ENCODE results near the gene ZNF710. TPM values are rescaled to one million over a fixed set of nuclear protein-coding genes. Genes with fewer than 3 reads are reported as not detected.

ZNF710 gene
- total RNA-seq, 1 donor from 2014 or later: 3.5 TPM

- no peak for TF ChIP-seq CTCF (IDR thresholded peaks at IDR 0.05)
- intact Hi-C loops (cut with DNase I): no loop called here
- DNase-seq (ENCODE audit: low spot score in 2 of 2): no peak
- no peak overlapping the region for H3K27ac ChIP-seq
- no peak overlapping the region for H3K4me3 ChIP-seq
- H3K4me1 ChIP-seq: peaks cover 0 to 5% of the 10 kb centered on the region in 2 donors
- peaks cover 27 to 52% of the 10 kb centered on the region in 2 donors for H3K36me3 ChIP-seq
- H3K9me3 ChIP-seq: no peaks in the 10 kb centered on the region
- H3K27me3 ChIP-seq: no peaks in the 10 kb centered on the region
Observed at GRCh38 chr15:90078965-90079364, 77.8 kb downstream of the ZNF710 start.

- intact Hi-C loops (cut with DNase I): no loop called here
Observed at GRCh38 chr15:90079619-90080457, 78.7 kb downstream of the ZNF710 start.

DNA sequence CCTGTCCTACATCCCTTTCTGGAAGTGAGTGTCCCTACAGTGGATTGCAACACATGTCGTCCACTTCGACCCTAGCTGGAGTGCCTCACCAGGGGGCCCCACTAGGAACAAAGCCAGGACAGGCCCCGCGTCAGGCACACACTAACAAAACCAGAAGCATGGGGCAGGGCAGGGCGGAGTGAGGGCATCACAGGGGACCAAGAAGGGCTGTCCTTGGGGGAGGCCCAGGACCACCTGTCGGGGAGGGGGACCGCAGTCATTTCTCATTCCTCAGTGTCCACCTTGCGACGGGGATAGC lies 79.3 kb downstream of the ZNF710 start:
- no peak overlapping the region for H3K4me3 ChIP-seq
- intact Hi-C loops (cut with DNase I): no loop called here
- H3K4me1 ChIP-seq: peaks cover 0 to 5% of the 10 kb centered on the region in 2 donors
- DNase-seq (ENCODE audit: low spot score in 2 of 2): no peak
- H3K9me3 ChIP-seq: no peaks in the 10 kb centered on the region
- H3K27ac ChIP-seq: no peak overlapping the region
- H3K27me3 ChIP-seq: no peaks in the 10 kb centered on the region
- H3K36me3 ChIP-seq: peaks cover 36 to 58% of the 10 kb centered on the region in 2 donors
- no peak for TF ChIP-seq CTCF (IDR thresholded peaks at IDR 0.05)

More at GRCh38 chr15:90079619-90080457, 78.7 kb downstream of the ZNF710 start:
- DNase-seq (ENCODE audit: low spot score in 2 of 2): no peak
- Histone ChIP-seq H3K4me3 (no peak overlapping the region), H3K36me3 (peaks cover 34 to 57% of the 10 kb centered on the region in 2 donors), H3K4me1 (peaks cover 0 to 5% of the 10 kb centered on the region in 2 donors), H3K9me3 (no peaks in the 10 kb centered on the region), H3K27me3 (no peaks in the 10 kb centered on the region), H3K27ac (no peak overlapping the region)
- TF ChIP-seq CTCF (IDR thresholded peaks at IDR 0.05): no peak

- Histone ChIP-seq H3K36me3 (peaks cover 37 to 58% of the 10 kb centered on the region in 2 donors), H3K4me3 (no peak overlapping the region), H3K4me1 (peaks cover 0 to 5% of the 10 kb centered on the region in 2 donors), H3K9me3 (no peaks in the 10 kb centered on the region), H3K27me3 (no peaks in the 10 kb centered on the region), H3K27ac (no peak overlapping the region)
- DNase-seq (ENCODE audit: low spot score in 2 of 2): no peak
- no peak for TF ChIP-seq CTCF (IDR thresholded peaks at IDR 0.05)
- intact Hi-C loops (cut with DNase I): no loop called here
Observed at GRCh38 chr15:90080818-90081393, 79.8 kb downstream of the ZNF710 start.

GRCh38 chr15:90082140-90082715 lies 81.1 kb downstream of the ZNF710 start:
- intact Hi-C loops (cut with DNase I): no loop called here
- Histone ChIP-seq H3K27ac (no peak overlapping the region), H3K9me3 (no peaks in the 10 kb centered on the region), H3K4me1 (peaks cover 0 to 5% of the 10 kb centered on the region in 2 donors), H3K36me3 (peaks cover 45 to 58% of the 10 kb centered on the region in 2 donors), H3K4me3 (no peak overlapping the region), H3K27me3 (no peaks in the 10 kb centered on the region)
- TF ChIP-seq CTCF (IDR thresholded peaks at IDR 0.05): no peak
- no peak for DNase-seq (ENCODE audit: low spot score in 2 of 2)

Measured in ascending aorta (tissue), 2 donors.